ENCODE data around the gene ZNHIT2.

Gene ZNHIT2

GRCh38 chr11:65118097-65118837, 766 bp upstream of the ZNHIT2 start:
- no peak for DNase-seq

- peak; percentile 55 for DNase-seq
Observed at GRCh38 chr11:65116370-65117205, 913 bp downstream of the ZNHIT2 start.

GRCh38 chr11:65115361-65116082, 2.0 kb downstream of the ZNHIT2 start:
- no peak for DNase-seq

GRCh38 chr11:65114538-65115171, 2.8 kb downstream of the ZNHIT2 start:
- DNase-seq = no peak

- DNase-seq = no peak
Observed at GRCh38 chr11:65113839-65114238, 3.7 kb downstream of the ZNHIT2 start.

- DNase-seq = no peak
Observed at GRCh38 chr11:65113361-65113756, 4.1 kb downstream of the ZNHIT2 start.

GRCh38 chr11:65112546-65113360, 4.7 kb downstream of the ZNHIT2 start:
- DNase-seq = peak; percentile 78

- DNase-seq = peak; percentile 95
Observed at GRCh38 chr11:65111744-65112545, 5.6 kb downstream of the ZNHIT2 start, which contains the start of gene TM7SF2. TSS of gene TM7SF2 (plus strand) at chr11:65111872. CDS start at chr11:65112016, 144 bp downstream.

- no peak for DNase-seq
Observed at GRCh38 chr11:65111159-65111743, 6.2 kb downstream of the ZNHIT2 start.

- DNase-seq = peak; percentile 97
Observed at GRCh38 chr11:65110354-65110861, 7.1 kb downstream of the ZNHIT2 start.

- DNase-seq = no peak
Observed at GRCh38 chr11:65109231-65110198, 8.0 kb downstream of the ZNHIT2 start.

GRCh38 chr11:65108469-65109123, 8.9 kb downstream of the ZNHIT2 start:
- no peak for DNase-seq

- no peak for DNase-seq
Observed at GRCh38 chr11:65107751-65108468, 9.6 kb downstream of the ZNHIT2 start.

GRCh38 chr11:65107078-65107477, 10.4 kb downstream of the ZNHIT2 start:
- DNase-seq = no peak

- DNase-seq = no peak
Observed at GRCh38 chr11:65104628-65105027, 12.9 kb downstream of the ZNHIT2 start.

- DNase-seq = no peak
Observed at GRCh38 chr11:65103476-65103875, 14.0 kb downstream of the ZNHIT2 start.

- DNase-seq = no peak
Observed at GRCh38 chr11:65102142-65103095, 15.1 kb downstream of the ZNHIT2 start.

Data from activated CD4-positive, alpha-beta T cell treated with anti-CD3 and anti-CD28 coated beads, Interleukin-2, amount 50 U/mL, for 1 hour (primary cell).